K562 (cell line): ENCODE measurements around the gene HSD17B2. TPM values are rescaled to one million over a fixed set of nuclear protein-coding genes. Genes with fewer than 3 reads are reported as not detected.
A peak's percentile ranks its signal among the peaks of the same experiment; 100 is the strongest.

Experiments used
- ATAC-seq: fragments of 200-7000 bp; cut with Tn5 transposase; 3 replicates; pipeline ENCODE4 v1.9.1; 2020; ENCODE audit warnings: moderate library complexity
- BruUV-seq: library from RNA; stranded (reverse); fragments of 400-500 nt; replicated peaks from 2 replicates; lab custom pipeline; 2021; lab: Mats Ljungman, UMichigan
- CTCF ChIA-PET: fragments of 300-600 bp; formaldehyde crosslinking; extraction: SDS; loops from one replicate; lab custom pipeline; 2021; ENCODE audit warnings: low intra/inter-chr PET ratio; lab: Yijun Ruan, JAX
- POLR2A ChIA-PET: fragments of 300-600, 350-650 bp; sonication (Branson Sonifier 250); formaldehyde crosslinking; extraction: SDS; loops from one replicate; lab custom pipeline; 2021; ENCODE audit warnings: antibody characterized with exemption, inconsistent platforms; lab: Yijun Ruan, JAX
- DNase-seq, 4 experiments: peaks; one replicate each; pipeline versions ENCODE4 v3.0.0 to v3.0.0-alpha.2; 2011 to 2018; ENCODE audit warnings: low spot score in 3 of 4, mixed read lengths in 3 of 4; ENCODE audit errors: extremely low read depth in 1 of 4
- FAIRE-seq: peaks from 2 replicates; lab custom pipeline; 2011; peaks lifted over from hg19 to GRCh38; lab: Jason Lieb, UNC
- H2AFZ ChIP-seq: 2 replicates; pipeline ENCODE4 v1.6.0; 2011; ENCODE audit warnings: low read depth, low read length, control low read depth, inconsistent platforms
- H3K27ac ChIP-seq: fragments of 200-600 bp; 3 replicates; pipeline ENCODE4 v1.8.0; 2011; ENCODE audit warnings: low read depth, mild to moderate bottlenecking, control low read depth, inconsistent platforms, low read length, moderate library complexity, mixed read lengths; ENCODE audit errors: extremely low read depth
- H3K27me3 ChIP-seq, 2 experiments: fragments of 300-600 bp in 1 of 2; 2 replicates in 1 of 2; 3 replicates in 1 of 2; pipeline versions ENCODE4 v1.6.0 to v1.8.0; 2011; ENCODE audit warnings: inconsistent platforms in 2 of 2, low read length in 2 of 2, mild to moderate bottlenecking in 1 of 2, mixed read lengths in 1 of 2, moderate library complexity in 1 of 2; ENCODE audit not compliant: control insufficient read depth in 2 of 2, insufficient read depth in 2 of 2
- H3K36me3 ChIP-seq: fragments of 300-600 bp; 3 replicates; pipeline ENCODE4 v1.8.0; 2011; ENCODE audit warnings: mild to moderate bottlenecking, low read length, inconsistent platforms; ENCODE audit not compliant: control insufficient read depth, insufficient read depth
- H3K4me1 ChIP-seq, 2 experiments: fragments of 200-600 bp in 1 of 2; replicated peaks in 1 of 2; 2 replicates in 1 of 2; 3 replicates in 1 of 2; pipeline versions ENCODE4 v1.5.1 to v1.8.0; 2011; ENCODE audit warnings: inconsistent platforms in 2 of 2, low read length in 2 of 2, mild to moderate bottlenecking in 1 of 2, mixed read lengths in 1 of 2, moderate library complexity in 1 of 2; ENCODE audit not compliant: control insufficient read depth in 2 of 2, insufficient read depth in 2 of 2
- H3K4me2 ChIP-seq: 2 replicates; pipeline ENCODE4 v1.6.1; 2011; ENCODE audit warnings: low read length, control low read depth, inconsistent platforms, mixed read lengths; ENCODE audit not compliant: insufficient read depth
- H3K4me3 ChIP-seq: fragments of 200-600 bp; sonication (generic), shearing (Covaris generic); 2 replicates; pipeline ENCODE4 v1.5.1; 2016; ENCODE audit warnings: control low read depth, inconsistent platforms
- H3K79me2 ChIP-seq: fragments of 200-600 bp; 3 replicates; pipeline ENCODE4 v1.8.0; 2011; ENCODE audit warnings: low read length, inconsistent platforms; ENCODE audit not compliant: control insufficient read depth, insufficient read depth
- H3K9ac ChIP-seq, 2 experiments: 2 replicates each; pipeline versions ENCODE4 v1.6.0 to v1.6.1; 2011; ENCODE audit warnings: low read depth in 2 of 2, low read length in 2 of 2, control low read depth in 1 of 2, inconsistent platforms in 1 of 2, mild to moderate bottlenecking in 1 of 2, mixed read lengths in 1 of 2; ENCODE audit not compliant: insufficient read depth in 1 of 2
- H3K9me1 ChIP-seq: one replicate; pipeline ENCODE4 v1.6.0; 2011; ENCODE audit warnings: inconsistent platforms, mild to moderate bottlenecking, low read length, moderate library complexity; ENCODE audit not compliant: control insufficient read depth, insufficient read depth
- H3K9me3 ChIP-seq: replicated peaks from 2 replicates; pipeline ENCODE4 v1.5.1; 2011; ENCODE audit warnings: low read depth, low read length, inconsistent platforms; ENCODE audit not compliant: control insufficient read depth, insufficient read depth
- H4K20me1 ChIP-seq: replicated peaks from 2 replicates; pipeline ENCODE4 v1.6.1; 2011; ENCODE audit warnings: low read length, inconsistent platforms, mixed read lengths; ENCODE audit not compliant: control insufficient read depth, insufficient read depth
- ATF1 ChIP-seq, 2 experiments: fragments of 450-650 bp in 1 of 2; IDR thresholded peaks; 2 replicates each; pipeline ENCODE4 v1.6.1; 2016; ENCODE audit warnings: missing compliant biosample characterization in 1 of 2, missing genetic modification characterization in 1 of 2
- ATF7 ChIP-seq: fragments of 450-650 bp; IDR thresholded peaks from 2 replicates; pipeline ENCODE4 v1.7.1; 2014; ENCODE audit warnings: mild to moderate bottlenecking, moderate library complexity
- SMC3 ChIP-seq: conservative IDR thresholded peaks from 2 replicates; pipeline ENCODE4 v1.6.1; 2011; ENCODE audit warnings: low read depth, low read length, improper control_type of control experiment; ENCODE audit not compliant: insufficient read depth
- WGBS: fragments of 100-300 bp; shearing (Covaris generic); methylation state at CpG from one replicate; pipeline ENCODE4 v1.1.6; 2016; ENCODE audit warnings: low coverage, mixed read lengths; ENCODE audit not compliant: insufficient coverage; ENCODE audit errors: missing lambda C conversion rate; 5-methylcytosine and 5-hydroxymethylcytosine counted together
- in situ Hi-C: fragments of 300-500 bp; cut with MboI; formaldehyde crosslinking; loops from 4 replicates; pipeline ENCODE4 v1.15.0; 2018; ENCODE audit warnings: inconsistent platforms, mixed read lengths
- intact Hi-C: fragments of 100-400 bp; cut with micrococcal nuclease; formaldehyde crosslinking; loops from 2 replicates; pipeline ENCODE4 v1.14.2; 2022
- polyA plus RNA-seq, 8 experiments: library from polyadenylated mRNA; depleted of rRNA in 4 of 8; stranded (reverse) in 5 of 8; unstranded in 3 of 8; fragments of >200 nt; fragmentation: Nextera tagmentation in 2 of 8; fragmentation: Illumina TruSeq in 1 of 8; extraction: Ambion mirVana in 2 of 8; extraction: Trizol in 1 of 8; gene quantifications; 2 replicates each; pipeline versions ENCODE4 v1.2.1 to v1.2.3, GENCODE V29; 2011 to 2014; ENCODE audit warnings: inconsistent platforms in 1 of 8, missing spikeins in 1 of 8
- total RNA-seq, 7 experiments: library from RNA; depleted of rRNA in 6 of 7; stranded (reverse); fragments of >200 nt in 6 of 7; fragmentation: Illumina TruSeq in 2 of 7; extraction: Trizol in 2 of 7; gene quantifications; 2 replicates each; pipeline versions ENCODE4 v1.2.1 to v1.2.3, GENCODE V29; 2011 to 2021; ENCODE audit warnings: low replicate concordance in 1 of 7
- TF ChIP-seq, protein P1 (sequence below), 2 experiments: fragments of 450-650 bp in 1 of 2; sonication (generic) in 1 of 2; formaldehyde crosslinking in 1 of 2; IDR thresholded peaks in 1 of 2; conservative IDR thresholded peaks in 1 of 2; 2 replicates each; pipeline versions ENCODE4 v1.6.1 to v1.8.1; 2016 to 2023; ENCODE audit warnings: mild to moderate bottlenecking in 2 of 2, moderate library complexity in 2 of 2, inconsistent platforms in 1 of 2, missing genetic modification reagents in 1 of 2

HSD17B2 gene
- total and polyA plus RNA-seq, 9 of the 15 experiments (the other 6 are each of a cell fraction or from before 2014, with no cell fraction given), result not detected

GRCh38 chr16:82062645-82063058 is 27.6 kb downstream of the HSD17B2 start:
- ChIA-PET CTCF (interaction anchor here (1.5 kb wide), 1 partner anchor 122 kb away, joined by 7 read pairs; no protein-coding TSS in a partner anchor), POLR2A (no interaction called here)
- Histone ChIP-seq H3K36me3 (no peaks in the 10 kb centered on the region), H4K20me1 (no peaks in the 10 kb centered on the region), H3K27me3 (peaks cover under 1 to 8% of the 10 kb centered on the region in 2 experiments; a peak in 3 of 5 replicates), H3K9me1 (no peaks in the 10 kb centered on the region), H3K4me3 (no peak overlapping the region), H3K4me1 (no peaks in the 10 kb centered on the region), H3K79me2 (no peaks in the 10 kb centered on the region), H3K9me3 (no peaks in the 10 kb centered on the region), H3K27ac (no peak overlapping the region), H2AFZ (no peak overlapping the region), H3K4me2 (no peak overlapping the region), H3K9ac (no peak overlapping the region)
- intact Hi-C loops, result loop anchor here (1.0 kb wide), 1 partner anchor 172 kb away; no protein-coding TSS in a partner anchor
- FAIRE-seq (no peak), ATAC-seq (no peak), DNase-seq (no peak)
- in situ Hi-C loops, result no loop called here
- BruUV-seq, result no TSS peak
- WGBS, result under 1% methylated on average over 7 of the region's 7 CpGs
- TF ChIP-seq ATF7, result peak; percentile 60; the same call in 1 of the 2 replicates
- no peak for TF ChIP-seq SMC3
- TF ChIP-seq, protein P1, sequence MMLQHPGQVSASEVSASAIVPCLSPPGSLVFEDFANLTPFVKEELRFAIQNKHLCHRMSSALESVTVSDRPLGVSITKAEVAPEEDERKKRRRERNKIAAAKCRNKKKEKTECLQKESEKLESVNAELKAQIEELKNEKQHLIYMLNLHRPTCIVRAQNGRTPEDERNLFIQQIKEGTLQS (IDR thresholded peaks at IDR 0.05), result peak; percentile 69
- TF ChIP-seq, protein P1 (CRISPR knock-in tag; conservative IDR thresholded peaks at IDR 0.05), result no peak
- TF ChIP-seq ATF1 (CRISPR knock-in tag; IDR thresholded peaks at IDR 0.05), result no peak
- peak; percentile 78 for TF ChIP-seq ATF1 (tag; IDR thresholded peaks at IDR 0.05)
